DOHH2 (cell line): ENCODE measurements around the gene CELA2A.

Source experiments
- EZH2phosphoT487 ChIP-seq: fragments of 200-600 bp; sonication (generic); IDR thresholded peaks from 2 replicates; pipeline ENCODE4 v1.6.1; 2017; ENCODE audit warnings: borderline replicate concordance, mild to moderate bottlenecking, antibody characterized with exemption, low read length, moderate library complexity, mixed read lengths
- TF ChIP-seq, protein P1 (sequence below): fragments of 200-600 bp; sonication (generic); IDR thresholded peaks from one replicate; pipeline ENCODE4 v1.5.1; 2014; ENCODE audit warnings: antibody characterized with exemption, mild to moderate bottlenecking, low read depth, low read length; ENCODE audit not compliant: poor library complexity, severe bottlenecking

DNA sequence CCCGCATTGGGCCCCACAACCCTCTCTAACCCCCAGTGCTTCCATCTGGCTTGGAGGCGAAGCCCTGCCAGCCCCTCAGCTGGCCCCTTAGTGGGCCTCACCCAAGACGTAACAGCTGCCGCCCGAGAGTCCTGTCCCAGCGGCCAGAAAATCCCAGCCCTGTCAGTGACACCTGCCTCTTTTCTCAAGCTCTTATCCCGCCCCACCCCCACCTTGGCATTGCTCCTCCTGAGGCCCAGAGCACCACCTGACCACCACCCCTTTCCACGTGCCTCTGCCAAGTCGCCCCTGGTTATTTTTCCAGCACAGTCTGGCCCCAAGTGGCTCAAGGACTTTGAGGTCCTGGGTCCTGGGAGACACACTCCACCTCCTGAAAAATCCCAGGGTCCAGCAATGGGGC lies 24.2 kb upstream of the CELA2A start:
- TF ChIP-seq, protein P1, sequence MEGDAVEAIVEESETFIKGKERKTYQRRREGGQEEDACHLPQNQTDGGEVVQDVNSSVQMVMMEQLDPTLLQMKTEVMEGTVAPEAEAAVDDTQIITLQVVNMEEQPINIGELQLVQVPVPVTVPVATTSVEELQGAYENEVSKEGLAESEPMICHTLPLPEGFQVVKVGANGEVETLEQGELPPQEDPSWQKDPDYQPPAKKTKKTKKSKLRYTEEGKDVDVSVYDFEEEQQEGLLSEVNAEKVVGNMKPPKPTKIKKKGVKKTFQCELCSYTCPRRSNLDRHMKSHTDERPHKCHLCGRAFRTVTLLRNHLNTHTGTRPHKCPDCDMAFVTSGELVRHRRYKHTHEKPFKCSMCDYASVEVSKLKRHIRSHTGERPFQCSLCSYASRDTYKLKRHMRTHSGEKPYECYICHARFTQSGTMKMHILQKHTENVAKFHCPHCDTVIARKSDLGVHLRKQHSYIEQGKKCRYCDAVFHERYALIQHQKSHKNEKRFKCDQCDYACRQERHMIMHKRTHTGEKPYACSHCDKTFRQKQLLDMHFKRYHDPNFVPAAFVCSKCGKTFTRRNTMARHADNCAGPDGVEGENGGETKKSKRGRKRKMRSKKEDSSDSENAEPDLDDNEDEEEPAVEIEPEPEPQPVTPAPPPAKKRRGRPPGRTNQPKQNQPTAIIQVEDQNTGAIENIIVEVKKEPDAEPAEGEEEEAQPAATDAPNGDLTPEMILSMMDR = no peak
- no peak for TF ChIP-seq EZH2phosphoT487
